GM12892 (cell line): ENCODE data around the gene TPT1.

Experiments used
- POLR2AphosphoS5 ChIP-seq: IDR thresholded peaks from 2 replicates; pipeline ENCODE4 v1.6.1; 2011; ENCODE audit warnings: low read depth, low read length, control low read depth
- TAF1 ChIP-seq: IDR thresholded peaks from 2 replicates; pipeline ENCODE4 v1.6.1; 2011; ENCODE audit warnings: low read depth, mild to moderate bottlenecking, control low read depth, low read length, borderline replicate concordance

- TF ChIP-seq POLR2AphosphoS5: no peak
- TF ChIP-seq TAF1: no peak
Measured at GRCh38 chr13:45316338-45316737, 24.6 kb downstream of the TPT1 start.
